Measurements from ENCODE around the gene AGPAT2.

Gene AGPAT2

DNA sequence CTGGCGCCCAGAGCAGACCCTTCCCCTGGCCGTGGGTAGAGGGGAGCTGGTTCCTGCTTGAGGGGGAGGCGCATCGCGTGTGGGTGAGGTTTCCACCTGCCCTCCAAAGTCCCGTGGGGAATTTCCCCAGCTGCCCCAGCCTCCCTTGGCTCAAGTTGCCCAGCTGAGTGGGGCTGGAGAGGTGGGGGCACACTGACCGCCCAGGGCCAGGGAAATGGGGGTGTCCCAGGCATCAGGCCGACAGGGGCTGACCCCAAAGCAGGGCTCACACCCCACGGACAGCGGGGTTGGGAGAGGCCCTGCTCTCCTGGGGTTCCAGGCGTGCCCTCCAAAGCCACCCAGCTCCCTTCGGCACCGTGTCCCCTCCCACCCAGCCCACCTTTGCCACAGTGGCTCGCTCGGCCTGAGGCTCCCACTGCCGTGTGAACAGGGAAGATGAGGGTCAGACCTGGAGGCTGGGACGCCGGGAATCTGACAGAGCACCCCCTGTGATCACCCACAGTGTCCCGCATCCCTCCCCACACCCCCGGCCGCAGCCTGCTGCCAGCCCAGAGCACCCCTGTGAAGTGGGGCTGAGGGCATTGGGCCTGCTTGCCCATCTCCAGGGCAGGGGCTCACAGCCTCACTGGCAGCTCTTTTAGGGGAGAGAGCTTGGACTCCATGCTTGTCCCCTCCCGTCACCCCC lies 25.5 kb downstream of the AGPAT2 start:
- H3K27ac Mint-ChIP-seq = no peak overlapping the region
- peaks cover 32% of the 10 kb centered on the region for H3K4me1 Mint-ChIP-seq
- TF ChIP-seq, protein P1, sequence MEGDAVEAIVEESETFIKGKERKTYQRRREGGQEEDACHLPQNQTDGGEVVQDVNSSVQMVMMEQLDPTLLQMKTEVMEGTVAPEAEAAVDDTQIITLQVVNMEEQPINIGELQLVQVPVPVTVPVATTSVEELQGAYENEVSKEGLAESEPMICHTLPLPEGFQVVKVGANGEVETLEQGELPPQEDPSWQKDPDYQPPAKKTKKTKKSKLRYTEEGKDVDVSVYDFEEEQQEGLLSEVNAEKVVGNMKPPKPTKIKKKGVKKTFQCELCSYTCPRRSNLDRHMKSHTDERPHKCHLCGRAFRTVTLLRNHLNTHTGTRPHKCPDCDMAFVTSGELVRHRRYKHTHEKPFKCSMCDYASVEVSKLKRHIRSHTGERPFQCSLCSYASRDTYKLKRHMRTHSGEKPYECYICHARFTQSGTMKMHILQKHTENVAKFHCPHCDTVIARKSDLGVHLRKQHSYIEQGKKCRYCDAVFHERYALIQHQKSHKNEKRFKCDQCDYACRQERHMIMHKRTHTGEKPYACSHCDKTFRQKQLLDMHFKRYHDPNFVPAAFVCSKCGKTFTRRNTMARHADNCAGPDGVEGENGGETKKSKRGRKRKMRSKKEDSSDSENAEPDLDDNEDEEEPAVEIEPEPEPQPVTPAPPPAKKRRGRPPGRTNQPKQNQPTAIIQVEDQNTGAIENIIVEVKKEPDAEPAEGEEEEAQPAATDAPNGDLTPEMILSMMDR (IDR thresholded peaks at IDR 0.05) = no peak
- H3K9me3 Mint-ChIP-seq = no peaks in the 10 kb centered on the region
- no peak for DNase-seq
- peaks cover 4% of the 10 kb centered on the region for H3K27me3 Mint-ChIP-seq (ENCODE audit: low read depth, poor library complexity)
- H3K36me3 Mint-ChIP-seq (ENCODE audit: low read depth) = no peaks in the 10 kb centered on the region
- no peak overlapping the region for H3K4me3 Mint-ChIP-seq

DNA sequence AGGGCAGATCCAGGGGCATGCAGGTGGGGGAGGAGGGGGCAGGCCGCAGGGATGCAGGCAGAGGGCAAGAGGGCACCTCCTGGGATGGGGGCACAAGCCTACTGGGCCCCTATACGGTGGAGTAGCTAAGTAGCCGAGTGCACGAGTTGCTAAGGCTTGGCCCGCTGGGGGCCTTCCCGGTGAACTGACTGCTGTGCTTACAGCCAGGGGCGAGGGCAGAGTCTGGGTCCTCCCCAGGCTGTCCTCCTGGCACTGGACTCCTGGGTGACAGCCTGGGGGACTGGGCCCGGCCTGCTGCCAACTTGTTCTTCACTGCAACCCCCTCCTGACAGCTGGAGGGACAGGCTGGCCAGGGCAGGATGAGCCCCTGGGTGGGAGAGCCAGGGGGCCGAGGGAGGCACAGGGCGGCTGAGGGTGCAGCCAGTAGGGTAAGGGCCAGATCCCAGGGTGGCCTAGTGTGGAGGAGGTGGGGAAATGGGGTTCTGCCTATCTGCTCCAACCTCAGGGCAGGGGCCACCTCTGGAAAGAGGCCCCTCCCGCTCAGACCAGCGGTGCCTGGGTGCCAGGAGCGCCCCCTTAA lies 26.2 kb downstream of the AGPAT2 start:
- TF ChIP-seq, protein P1 (IDR thresholded peaks at IDR 0.05) = no peak
- no peak for DNase-seq
- no peak overlapping the region for H3K27ac Mint-ChIP-seq
- H3K27me3 Mint-ChIP-seq (ENCODE audit: low read depth, poor library complexity) = peaks cover 4% of the 10 kb centered on the region
- no peak overlapping the region for H3K4me3 Mint-ChIP-seq
- no peaks in the 10 kb centered on the region for H3K9me3 Mint-ChIP-seq
- peaks cover 30% of the 10 kb centered on the region for H3K4me1 Mint-ChIP-seq
- no peaks in the 10 kb centered on the region for H3K36me3 Mint-ChIP-seq (ENCODE audit: low read depth)

DNA sequence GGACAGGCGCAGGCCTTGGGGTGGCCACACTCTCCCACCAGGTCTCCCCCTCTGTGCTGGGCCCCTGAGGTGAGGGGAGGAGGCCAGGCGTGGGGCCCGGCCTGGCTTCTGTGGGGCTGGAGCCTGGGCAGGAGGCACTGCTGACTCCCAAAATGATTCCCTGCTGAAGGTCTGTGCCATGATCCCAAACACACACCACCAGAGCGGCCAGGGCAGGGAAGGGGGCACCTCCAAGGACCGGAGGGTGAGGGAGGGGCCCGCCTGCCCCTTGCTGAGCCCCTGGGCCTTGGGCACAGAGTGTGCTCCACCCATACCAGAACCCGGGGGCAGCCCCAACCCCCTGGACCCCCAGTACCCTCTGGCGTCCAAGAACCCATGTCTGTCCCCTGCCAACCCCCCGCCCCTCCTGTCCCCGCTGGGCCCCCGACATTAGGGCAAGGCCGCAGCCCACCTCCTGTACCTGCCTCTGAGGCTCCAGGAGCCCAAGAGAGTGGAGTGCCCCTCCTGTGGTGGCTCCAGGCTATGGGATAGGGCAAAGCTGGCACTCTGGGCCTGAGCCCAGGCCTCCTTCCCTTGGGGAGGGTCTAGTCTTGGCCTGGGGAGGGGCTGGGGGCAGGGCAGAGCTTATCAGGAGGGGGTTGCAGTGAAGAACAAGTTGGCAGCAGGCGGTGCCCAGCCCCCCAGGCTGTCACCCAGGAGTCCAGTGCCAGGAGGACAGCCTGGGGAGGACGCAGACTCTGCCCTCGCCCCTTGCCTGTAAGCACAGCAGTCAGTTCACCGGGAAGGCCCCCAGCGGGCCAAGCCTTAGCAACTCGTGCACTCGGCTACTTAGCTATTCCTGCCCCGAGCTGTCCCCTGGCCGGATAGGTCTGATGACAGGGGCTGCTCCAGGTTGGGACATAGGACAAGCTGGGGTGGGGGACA lies 27.1 kb downstream of the AGPAT2 start:
- Mint-ChIP-seq H3K4me3 (no peak overlapping the region), H3K9me3 (no peaks in the 10 kb centered on the region), H3K36me3 (ENCODE audit: low read depth) (no peaks in the 10 kb centered on the region), H3K27ac (no peak overlapping the region), H3K4me1 (peaks cover 33% of the 10 kb centered on the region), H3K27me3 (ENCODE audit: low read depth, poor library complexity) (peaks cover 4% of the 10 kb centered on the region)
- no peak for DNase-seq
- TF ChIP-seq, protein P1 (IDR thresholded peaks at IDR 0.05) = no peak

DNA sequence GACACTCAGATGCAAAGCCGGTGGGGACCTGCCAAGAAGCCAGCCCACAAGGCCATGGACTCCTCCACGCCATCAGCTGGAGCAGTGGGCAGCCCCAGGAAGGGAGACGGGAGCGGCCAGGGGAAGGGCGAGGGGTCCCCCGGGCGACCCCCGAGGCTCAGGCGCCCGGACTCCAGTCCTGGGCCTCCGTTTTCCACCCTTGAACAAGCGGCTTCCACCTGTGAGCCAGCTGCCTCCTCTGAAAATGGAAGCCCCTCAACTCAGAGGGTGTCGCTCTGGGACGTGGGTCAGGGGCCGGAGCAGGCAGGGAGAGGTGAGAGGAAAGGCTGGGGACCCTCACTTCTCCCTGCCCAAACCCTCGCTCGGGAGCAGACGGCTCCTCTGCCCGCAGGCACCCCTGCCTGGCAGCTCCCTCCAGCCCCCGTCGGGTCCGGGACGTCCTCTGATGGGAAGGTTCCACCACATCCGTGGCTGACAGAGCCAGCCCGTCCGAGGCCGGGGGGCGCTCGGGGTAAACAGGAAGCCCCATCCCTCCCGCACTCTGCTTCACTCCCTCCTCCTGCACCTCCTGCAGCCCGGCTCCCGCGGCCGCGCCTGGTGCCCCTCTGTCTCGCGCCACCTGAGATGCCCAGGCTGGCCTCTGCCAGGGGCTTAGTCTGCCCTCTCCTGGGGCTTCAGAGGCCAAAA lies 28.3 kb downstream of the AGPAT2 start:
- H3K4me3 Mint-ChIP-seq = no peak overlapping the region
- no peaks in the 10 kb centered on the region for H3K9me3 Mint-ChIP-seq
- peaks cover 21% of the 10 kb centered on the region for H3K4me1 Mint-ChIP-seq
- H3K36me3 Mint-ChIP-seq (ENCODE audit: low read depth) = no peaks in the 10 kb centered on the region
- TF ChIP-seq, protein P1 (IDR thresholded peaks at IDR 0.05) = no peak
- peak; percentile 10 for DNase-seq
- H3K27me3 Mint-ChIP-seq (ENCODE audit: low read depth, poor library complexity) = peaks cover 4% of the 10 kb centered on the region
- H3K27ac Mint-ChIP-seq = no peak overlapping the region

DNA sequence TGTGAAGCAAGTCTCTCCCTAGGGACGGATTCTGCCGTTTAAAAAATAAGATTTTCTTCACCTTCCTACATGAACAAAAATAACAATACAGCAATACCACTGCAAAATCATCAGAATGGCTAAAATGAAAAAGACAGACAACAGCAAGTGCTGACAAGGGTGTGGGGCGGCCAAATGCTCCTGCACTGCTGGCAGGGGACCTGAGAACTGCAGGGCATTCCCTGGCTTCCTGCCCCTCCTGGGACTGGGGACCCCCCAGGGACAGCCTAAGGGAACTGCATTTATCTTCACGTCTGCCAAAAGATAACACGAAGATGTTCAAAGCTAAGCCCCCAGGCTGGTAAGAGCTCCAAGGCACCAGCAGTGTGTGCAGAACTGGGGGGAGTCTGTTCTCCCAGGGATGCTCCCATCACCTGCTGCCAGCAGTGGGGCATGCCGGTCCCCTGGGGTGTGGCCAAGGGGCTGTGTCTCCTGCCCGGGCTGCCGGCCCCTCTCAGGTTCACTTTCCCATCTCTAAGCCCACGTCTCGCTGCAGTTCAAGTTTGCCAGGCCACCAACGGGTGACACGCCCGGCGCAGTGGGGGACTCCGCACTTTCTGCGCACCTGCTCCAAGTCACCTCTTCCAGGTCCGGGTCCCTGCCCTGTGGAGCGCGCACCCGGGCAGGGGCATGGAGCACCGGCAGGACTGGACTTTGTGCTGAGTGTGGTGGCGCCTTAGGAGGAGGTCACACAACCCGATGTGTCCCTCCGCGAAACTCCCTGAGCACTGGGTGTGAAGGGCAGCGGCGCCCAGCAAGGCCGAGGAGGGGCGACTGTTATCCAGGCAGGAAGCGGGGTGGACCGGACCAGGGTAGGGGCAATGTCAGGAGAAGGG lies 29.0 kb downstream of the AGPAT2 start:
- TF ChIP-seq, protein P1 (IDR thresholded peaks at IDR 0.05) = no peak
- Mint-ChIP-seq H3K4me3 (no peak overlapping the region), H3K9me3 (no peaks in the 10 kb centered on the region), H3K4me1 (peaks cover 14% of the 10 kb centered on the region), H3K27ac (no peak overlapping the region), H3K36me3 (ENCODE audit: low read depth) (no peaks in the 10 kb centered on the region), H3K27me3 (ENCODE audit: low read depth, poor library complexity) (peaks cover 4% of the 10 kb centered on the region)
- DNase-seq = peak; percentile 4

Data from nephron progenitor cell (in vitro differentiated cells).